Ishikawa (cell line): ENCODE results near the gene JAG2.

ENCODE experiments used
- CEBPB ChIP-seq: IDR thresholded peaks from 2 replicates; pipeline ENCODE4 v1.6.1; 2012
- REST ChIP-seq: IDR thresholded peaks from 2 replicates; pipeline ENCODE4 v1.6.1; 2012; ENCODE audit warnings: low read depth, mild to moderate bottlenecking

GRCh38 chr14:105124823-105125222, 43.8 kb downstream of the JAG2 start:
- TF ChIP-seq CEBPB, result no peak
- TF ChIP-seq REST, result no peak
